NCI-H460 (cell line): Measurements from ENCODE around the gene KCNMA1. TPM values are rescaled to one million over a fixed set of nuclear protein-coding genes. Genes with fewer than 3 reads are reported as not detected.

Experiments
- DNase-seq: peaks from one replicate; pipeline ENCODE4 v3.0.0-alpha.2; 2016; ENCODE audit warnings: low read depth; ENCODE audit errors: extremely low read depth
- total RNA-seq: library from RNA; depleted of rRNA; stranded (reverse); fragments of >200 nt; shearing (Covaris generic); gene quantifications from 2 replicates; pipeline ENCODE4 v1.2.3, GENCODE V29; 2014

KCNMA1 gene
- total RNA-seq, 1 experiment from 2014 or later, result 0.54 TPM

DNA sequence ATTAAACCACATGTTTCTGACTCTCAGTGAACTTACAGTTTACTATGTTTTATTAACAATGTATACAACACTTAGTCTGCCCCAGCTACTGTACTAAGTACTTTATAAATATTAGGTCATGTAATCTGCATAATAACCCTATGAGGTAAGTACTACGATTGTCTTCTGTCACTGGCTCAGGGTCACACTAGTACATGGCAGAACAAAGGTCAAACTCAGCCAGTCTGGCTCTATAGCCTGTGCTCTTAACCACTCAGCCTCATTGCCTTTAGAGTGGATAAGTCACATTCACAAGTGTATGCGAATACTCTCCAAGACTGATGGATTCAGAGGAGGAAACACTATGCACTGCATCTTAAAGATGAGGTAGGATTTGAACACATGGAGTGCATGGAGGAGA lies 252.3 kb downstream of the KCNMA1 start:
- DNase-seq, result no peak

DNA sequence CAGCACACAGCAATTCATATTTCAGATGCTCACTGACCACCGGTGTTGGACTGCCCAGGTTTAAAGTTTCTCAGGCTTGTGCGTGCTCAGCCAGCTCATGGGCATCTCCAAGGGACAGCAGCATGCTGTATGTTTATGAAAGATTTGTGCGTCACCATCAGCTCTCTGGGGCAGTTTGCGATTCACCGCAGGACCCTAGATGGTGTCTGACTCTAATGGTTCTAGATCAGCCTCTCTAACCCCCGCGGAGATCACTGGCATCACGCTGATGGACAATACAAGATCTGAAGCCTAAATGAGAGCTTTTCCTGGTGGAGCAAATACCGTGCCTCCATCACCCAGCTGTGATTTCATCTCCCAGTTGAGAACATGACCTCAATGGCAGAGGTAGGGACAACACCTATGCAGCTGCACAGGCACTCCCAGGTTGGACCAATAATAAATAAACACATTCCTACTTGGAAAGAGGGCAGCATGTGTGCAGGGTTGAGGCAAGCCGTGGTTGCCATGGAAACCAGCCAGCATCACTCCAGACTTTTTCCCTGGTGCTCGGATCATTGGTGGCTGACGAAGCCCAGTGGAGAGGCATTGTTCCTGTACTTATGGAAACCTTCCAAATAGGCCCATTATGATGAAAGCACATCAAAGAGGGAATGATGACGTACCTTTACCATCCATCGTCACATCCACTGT lies 253.6 kb downstream of the KCNMA1 start:
- DNase-seq, result no peak

DNA sequence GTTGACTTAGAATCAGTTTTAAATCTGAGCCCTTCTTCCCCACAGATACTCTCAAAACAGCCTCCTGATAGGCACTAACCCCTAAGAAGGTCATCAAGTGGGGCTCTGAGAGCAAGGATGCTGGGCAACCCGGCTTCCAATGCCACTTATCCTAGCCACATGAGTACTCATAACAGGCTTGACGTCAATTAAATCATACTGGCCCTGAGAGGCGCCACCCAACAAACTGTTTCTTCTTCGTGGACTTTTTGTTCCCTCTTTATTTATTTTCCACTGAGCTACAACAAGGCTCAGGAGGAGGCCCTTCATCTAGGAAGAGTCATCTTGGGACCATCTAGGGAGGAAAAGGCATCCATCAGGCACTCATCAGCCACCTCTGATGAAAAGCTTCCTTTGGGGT lies 255.9 kb downstream of the KCNMA1 start:
- DNase-seq, result no peak

DNA sequence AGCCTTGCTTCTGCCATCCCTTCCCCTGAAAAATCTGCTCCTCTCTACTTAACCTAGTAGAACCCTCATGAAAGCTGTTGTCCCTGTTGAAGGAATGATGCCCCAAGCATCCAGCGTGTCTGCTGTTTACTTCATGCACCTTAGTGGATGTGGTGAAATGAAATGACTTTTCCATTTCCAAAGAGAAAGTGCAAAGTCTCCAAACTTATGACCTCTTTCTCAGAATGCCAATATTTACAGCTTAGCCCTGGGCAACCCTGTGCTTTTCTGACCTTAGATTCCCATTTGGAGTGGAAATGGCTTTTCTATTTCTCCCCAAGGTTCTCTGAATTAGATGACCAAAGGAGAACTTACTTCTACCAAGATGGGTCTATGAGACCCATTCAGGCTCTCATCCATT lies 256.9 kb downstream of the KCNMA1 start:
- DNase-seq, result no peak

DNA sequence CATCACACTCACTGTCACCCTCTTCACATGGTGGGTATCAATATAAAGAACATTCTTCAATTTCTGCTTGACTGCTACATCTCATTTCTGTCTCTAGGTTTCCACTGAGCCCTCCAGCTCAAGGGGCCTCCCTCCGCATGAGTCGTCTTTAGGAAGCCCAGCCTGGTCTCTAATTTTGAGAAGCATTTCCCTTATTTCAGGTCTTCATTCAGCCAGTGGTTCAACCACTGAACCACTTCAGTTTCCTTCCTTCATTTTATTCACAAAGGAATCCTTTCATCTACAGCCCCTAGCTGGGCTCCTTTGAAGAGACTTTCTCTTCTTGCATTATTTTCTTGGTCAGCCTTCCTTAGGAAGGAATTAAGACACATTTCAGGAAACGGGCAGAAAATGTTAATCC lies 257.4 kb downstream of the KCNMA1 start:
- DNase-seq, result no peak

DNA sequence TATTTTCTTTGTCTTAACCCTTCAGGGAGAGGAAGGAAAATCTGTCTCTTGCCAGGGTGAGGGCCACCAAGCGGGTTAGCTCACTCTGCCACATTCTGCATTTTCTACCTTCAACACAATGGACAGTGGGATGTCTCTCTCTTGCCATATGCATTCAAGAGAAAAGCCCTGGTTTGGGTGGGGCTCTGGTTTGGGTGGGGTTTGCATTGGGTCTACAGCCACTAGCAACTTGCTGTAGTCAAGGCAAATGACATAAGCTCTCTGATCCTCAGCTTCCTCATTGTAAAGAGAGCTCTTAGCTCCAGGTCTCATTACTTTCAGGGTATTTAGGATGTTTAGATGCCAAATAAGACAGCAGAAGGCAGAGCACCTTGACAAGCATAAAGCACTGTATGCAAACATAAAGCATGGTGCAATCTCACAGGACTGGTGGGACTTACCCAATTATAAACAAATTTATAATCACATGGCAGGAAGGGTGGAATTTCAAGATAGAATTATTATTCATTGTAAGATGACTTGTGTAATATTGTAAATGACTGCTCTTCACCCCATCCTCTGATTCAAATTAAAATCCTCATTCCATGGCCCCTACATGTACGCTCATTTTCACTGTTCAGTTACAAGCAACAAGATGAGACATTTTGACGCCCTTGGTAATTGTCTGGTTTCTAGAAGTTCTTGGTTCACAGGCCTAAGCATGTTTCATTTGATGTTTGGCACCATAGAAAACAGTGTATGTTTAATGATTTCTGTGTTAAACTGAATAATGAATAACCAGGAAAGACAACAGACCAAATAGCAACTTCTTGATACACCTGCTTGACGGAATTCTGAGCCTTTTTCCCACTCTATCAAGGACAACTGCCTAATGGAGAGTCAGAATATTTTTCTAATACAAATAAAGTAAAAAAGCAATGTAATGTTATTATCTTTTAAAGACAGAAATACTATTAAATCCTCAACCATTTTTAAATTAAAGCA lies 258.9 kb downstream of the KCNMA1 start:
- no peak for DNase-seq

DNA sequence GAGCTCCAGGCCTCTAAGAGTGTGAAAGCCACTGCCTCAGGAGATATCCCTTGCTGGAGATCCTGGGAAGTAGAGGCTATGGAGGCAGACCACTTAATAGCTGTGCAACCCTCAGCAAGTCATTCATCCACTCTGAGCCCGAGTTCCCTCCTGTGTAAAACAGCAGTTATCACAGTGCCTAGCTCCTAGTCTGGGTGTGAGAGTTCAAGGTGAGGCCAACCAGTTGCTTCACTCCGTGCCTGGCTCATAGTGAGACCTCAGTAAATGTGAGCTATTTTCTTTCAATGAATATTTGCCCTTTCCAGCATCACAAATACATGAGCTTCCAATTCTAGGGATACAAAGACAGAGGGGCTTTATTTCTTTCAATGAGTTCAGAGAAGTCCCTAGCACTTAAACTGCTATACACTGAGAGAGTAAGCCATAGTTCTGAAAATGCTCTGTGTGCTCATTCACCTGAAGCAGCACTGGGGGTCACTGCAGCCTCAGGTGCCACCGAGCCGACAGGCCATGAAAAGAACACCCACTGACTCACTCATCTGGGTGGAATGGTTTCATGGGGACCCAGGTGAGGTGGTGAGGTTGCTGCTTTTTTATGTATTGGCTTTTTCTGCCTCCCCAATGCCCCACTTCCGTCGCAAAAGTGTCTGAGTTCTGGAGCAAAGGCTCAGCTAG lies 259.8 kb downstream of the KCNMA1 start:
- DNase-seq, result no peak

DNA sequence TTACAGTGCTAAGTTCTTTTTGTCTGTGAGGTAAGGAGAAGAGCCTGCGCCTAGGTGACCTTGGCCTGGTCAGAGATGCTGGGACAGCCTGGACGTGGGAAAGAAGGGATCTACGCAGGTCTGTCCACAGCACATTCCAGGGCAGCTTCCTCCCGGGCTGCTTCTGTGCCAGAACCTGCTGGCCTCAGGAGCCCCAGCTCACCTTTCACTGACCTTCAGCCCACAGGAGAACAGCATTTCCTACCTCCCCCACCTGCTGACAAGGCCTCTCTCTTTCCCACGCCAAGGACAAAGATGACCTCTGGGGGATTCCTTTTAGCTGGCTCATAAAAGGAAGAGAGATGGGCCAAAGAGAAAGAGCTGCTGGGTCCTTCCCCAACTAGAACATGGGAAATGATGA lies 260.6 kb downstream of the KCNMA1 start:
- no peak for DNase-seq

DNA sequence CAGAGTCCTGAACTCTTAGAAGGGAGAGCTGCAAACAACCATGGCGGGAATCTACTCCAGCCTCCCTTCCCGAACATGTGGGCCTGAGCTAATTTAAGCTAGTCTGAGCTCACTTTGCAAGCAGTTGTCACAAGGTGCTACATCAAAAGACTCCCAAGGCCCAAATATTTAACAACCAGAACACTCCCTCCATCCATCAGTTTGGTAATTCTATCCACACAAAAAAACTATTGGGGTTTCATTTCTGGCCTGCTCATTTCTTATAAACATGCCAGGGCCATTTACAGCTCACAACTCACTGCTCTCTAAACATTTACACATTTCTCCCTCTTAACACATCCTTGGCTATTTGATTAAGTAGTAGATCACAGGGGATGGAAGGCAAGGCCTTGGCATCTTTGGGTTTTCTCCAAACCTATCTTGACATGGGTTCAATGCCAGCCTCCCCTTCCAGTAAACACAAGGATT lies 263.4 kb downstream of the KCNMA1 start:
- DNase-seq, result no peak

DNA sequence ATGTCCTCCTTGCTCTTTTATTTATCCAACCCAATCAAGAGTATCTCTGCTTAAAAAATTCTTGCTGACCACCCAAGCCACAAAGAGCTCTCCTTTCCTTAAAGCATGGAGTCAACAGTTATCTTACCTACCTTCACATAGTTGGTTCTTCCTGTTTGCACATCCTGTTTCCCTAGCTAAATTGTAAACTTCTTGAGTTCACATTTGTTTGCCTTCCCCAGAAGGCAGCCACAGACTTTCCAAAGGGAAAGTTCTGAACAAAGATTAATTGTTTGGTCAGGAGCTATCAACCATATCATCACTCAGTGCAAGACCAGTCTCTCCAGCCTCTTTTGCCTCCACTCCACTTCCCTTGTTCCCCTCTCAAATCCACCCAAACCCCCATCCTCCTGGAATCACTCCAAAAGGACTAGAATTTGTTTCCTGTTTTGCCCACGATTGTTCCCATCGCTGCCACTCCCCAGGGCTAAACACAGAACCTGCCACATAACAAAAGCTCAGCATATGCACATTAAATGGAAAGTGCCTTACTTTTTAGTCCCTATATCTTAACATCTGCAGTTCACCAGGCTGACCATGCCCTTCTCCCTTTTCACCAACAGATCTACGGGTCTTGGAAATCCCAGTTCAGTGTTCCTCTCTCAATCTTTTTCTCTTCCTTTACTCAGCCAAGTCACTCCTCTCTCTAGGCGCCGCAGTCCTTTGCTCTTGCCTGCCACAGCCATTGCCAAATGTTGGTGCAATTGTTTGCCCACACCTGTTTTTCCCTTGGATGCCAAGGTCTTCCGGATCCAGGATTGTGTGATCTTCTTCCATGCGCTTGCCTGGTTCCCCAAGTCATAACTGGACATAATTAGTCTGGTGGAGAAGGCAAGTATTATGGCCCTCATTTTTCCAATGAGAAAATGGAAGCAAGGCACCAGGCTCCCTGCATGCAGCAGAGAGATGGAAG lies 265.5 kb downstream of the KCNMA1 start:
- no peak for DNase-seq

DNA sequence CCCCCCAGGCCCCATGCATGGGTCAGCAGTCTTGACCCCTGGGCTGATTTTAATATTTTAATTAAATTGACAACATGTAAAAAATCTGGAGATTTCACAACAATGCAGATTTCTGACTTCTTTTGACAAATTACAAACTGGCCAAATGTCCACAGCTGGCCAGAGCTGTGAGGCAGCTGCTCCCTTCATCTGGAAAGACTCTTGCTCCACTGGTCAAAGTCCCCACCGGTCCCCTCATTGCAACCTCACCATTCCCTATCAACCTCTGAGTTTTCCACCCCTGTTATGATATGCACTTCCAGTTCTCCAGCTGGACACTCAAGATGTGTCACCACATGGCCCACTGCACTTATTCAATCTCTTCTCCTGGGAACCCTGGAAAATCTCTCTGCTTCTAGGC lies 266.2 kb downstream of the KCNMA1 start:
- DNase-seq, result no peak

DNA sequence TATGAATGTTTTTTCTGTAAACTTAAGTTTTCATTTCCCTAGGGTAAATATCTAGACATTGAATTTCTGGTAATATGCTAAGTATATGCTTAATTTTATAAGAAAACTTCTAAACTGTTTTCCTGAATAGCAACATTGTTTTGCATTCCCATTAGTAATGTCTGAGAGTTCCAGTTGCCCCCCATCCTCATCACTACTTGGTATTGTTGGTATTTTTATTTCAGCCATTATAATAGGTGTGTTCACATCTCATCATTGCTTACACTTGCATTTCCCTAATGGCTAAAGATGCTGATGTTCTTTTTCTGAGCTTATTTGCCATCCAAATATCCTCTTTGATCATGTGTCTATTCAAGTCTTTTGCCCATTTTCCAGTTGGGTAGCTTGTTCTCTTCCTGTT lies 269.6 kb downstream of the KCNMA1 start:
- DNase-seq, result no peak

DNA sequence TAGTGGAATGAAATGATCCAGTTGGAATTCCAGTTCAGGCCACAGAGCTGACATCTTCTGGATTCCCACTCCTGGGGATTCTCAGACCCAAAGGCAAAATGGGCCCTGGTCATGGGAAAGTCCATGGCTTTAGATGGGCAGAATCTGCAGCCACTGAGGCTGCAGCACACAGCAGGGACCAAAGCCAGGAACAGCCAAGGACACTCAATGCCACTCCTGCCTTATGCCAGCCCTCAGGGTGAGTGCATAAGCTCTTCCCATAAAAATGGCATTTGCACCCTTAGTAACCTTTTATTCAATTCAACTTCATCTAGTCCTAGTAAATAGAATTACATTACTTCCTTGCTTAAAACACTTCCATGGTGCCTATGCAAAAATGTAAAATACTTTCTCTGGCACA lies 274.4 kb downstream of the KCNMA1 start:
- no peak for DNase-seq

DNA sequence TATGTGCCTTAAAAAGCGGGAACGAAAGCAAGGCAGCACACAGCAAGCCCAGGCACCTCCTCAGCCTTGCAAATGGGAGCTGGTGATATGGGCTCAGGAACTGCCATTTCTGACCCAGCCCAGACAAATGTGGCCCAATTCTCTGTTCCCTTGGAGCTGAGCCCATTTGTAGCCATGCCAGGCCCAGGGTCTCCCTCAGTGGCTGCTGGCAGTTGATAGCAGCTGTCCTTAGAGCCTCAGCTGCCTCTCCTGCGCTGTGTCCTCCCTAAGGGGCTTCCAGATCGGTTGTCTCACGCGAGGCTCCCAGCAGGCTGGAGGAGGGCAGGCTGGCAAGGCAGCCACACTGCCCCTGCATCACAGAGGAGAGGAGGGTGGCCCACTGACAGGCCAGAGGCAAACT lies 275.8 kb downstream of the KCNMA1 start:
- DNase-seq, result no peak

DNA sequence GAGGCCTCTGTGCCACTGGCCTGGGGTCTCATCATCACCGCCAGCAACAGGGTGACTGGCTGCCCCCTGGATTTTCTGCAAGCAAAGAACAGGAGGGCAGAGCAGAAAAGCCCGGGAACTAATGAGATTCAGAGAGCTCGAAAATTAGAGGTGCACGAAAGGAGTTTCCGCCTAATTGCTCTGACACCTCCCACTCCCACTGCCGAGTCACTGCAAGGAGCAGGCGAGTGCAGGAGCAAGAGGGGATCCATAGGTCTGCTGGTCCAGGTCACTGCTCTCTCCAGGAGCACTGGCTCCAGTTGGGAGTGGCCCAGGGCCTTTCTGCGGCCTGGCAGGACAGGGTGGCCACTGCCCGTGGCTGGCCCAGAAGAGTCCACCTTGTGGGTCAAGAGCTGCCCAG lies 276.2 kb downstream of the KCNMA1 start:
- no peak for DNase-seq

DNA sequence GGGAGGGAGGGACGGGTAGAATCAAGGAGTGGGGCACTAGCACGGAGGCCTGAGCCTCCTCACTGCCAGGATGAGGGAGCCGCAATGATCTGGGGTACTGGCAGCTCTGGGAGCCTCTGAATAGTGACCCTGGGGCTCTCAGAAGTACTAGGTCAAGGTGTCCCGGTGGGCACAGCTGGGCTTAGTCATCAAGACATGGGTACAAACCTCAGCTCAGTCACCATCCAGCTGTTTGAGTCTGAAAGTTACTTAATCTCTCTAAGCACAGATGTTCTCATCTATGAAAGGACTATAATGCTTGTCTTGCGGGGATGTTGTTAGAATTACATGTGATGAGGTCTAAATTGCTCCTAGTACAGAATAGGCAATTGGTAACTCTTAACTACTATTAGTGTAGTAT lies 276.8 kb downstream of the KCNMA1 start:
- no peak for DNase-seq

DNA sequence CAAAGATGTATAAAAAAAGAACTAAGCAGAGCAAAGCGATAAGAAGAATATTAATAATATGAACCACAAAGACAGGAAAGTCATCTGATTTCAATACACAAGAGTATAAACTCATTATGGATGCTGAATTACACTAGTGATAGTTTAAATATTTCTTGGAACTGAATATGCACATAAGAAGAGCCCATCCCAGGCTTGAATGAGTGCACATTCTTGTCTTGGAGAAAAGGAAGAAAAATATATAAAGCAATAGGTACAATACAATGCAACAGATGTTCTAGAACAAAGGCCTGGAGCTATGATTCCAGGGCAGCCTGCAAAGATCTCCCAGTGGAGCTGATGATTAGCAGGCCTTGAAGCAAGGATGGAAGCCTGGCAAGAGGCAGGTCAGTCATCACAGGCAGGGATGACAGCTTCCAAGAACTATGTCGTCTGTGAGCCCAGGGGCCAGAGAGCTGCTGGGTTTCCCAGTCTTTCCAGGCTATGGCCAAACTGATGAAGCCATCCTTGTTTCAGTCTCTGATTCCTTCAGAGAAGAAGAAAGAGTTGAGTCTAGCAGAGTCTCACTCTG lies 277.6 kb downstream of the KCNMA1 start:
- DNase-seq, result no peak

DNA sequence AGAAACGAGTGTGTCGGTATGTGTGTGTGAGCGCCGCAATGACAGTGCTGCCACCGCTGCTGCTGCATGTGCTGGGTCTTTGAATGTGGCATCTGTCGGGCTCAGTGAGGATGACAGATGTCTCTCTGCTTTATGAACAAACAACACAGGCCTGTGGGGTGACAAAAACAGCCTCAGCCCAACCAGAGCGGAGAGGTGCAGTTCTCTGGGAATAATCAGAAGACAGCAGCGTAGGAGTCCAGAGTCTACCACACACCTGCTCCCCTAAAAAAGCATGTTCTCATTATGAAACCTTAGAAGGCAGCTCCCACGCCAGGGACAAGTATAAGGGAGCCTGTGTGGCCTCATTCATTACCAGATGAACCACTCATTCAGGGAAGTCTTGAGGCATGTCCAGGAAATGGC lies 278.3 kb downstream of the KCNMA1 start:
- no peak for DNase-seq

DNA sequence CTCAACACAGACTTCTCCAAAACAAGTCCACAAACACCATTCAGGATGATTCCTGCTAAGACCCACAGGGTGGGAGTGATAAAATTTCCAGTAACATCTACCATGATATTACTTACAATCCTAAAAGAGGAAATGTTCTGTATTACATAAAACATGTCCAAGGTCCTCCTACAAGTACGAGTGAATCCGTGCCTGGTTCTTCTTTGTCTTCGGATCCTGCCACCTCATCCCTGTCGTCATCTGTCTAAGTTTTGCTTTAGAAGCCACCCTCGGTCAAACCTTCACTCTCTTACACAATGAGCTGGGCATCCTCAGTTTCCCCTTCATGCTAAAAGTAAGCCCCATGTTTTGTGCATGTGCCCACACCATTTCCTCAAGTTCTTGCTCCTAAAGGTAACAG lies 279.0 kb downstream of the KCNMA1 start:
- no peak for DNase-seq
